Heart left ventricle (tissue), 13 donors: Measurements from ENCODE around the gene PRR4.

Experiments
- POLR2A ChIP-seq, 2 donors: fragments of 450-650 bp; IDR thresholded peaks; one replicate each; pipeline ENCODE4 v1.6.1; 2017; ENCODE audit warnings: antibody characterized with exemption in 2 of 2, mild to moderate bottlenecking in 2 of 2, moderate library complexity in 2 of 2
- TF ChIP-seq, protein P1 (sequence below), 12 donors: fragments of 200-600 bp; sonication (generic) in 4 of 12; IDR thresholded peaks; one replicate each; pipeline versions ENCODE4 v1.5.0 to v1.8.0; 2018 to 2022; ENCODE audit warnings: antibody characterized with exemption in 12 of 12, mild to moderate bottlenecking in 5 of 12
- donor health status: ischemic (EF 13 %, LVEDD 7.1; RV severe dilation, severe dysfunction).
- donor health status: DM: no; HTN: yes; CAD: no.
- donor health status: DM: no; HTN: no; CAD: no.
- donor health status: ischemic (EF 25% LVEDD 6.9; RV normal size, moderate dysfunction).
- donor health status: ischemic (EF 25% LVEDD 5.7; RV mildly dilated, moderate dysfunction).
- donor health status: ischemic (EF 35%, LVEDD 5.7; RV mildly dilated, moderate dysfunction).
- donor health status: nonischemic (EF 11% LVEDD 7.7; RV severe dilation, severe dysfunction).
- donor health status: DM: yes; HTN: yes; CAD: no.
- donor health status: PGD.
- donor health status: ischemic (EF 29% LVEDD 5.4; RV normal size, mild dysfunction).
- donor health status: nonischemic (EF 23%, LVEDD 6.1; RV moderate dilation, normal function).

DNA sequence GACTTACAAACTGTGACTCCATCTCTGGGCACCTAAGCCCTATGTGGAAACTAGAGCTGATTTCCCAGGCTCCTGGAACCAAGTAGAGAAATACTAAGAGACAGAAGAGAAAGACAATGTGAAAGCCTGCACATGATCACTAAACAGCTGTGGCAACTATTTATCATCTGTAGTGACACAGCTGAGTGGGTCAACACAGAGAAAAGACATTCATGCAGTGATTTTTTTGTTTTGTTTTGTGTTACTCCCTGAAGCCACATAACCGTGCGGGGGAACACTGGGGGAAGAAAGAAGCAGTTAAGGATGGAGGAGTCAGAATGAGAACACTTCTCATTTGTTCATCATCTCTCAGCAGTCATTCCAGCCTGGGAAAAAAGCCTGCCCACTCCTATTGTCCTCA lies 1.5 kb downstream of the PRR4 start:
- TF ChIP-seq POLR2A (IDR thresholded peaks at IDR 0.05), result no peak
- TF ChIP-seq, protein P1, sequence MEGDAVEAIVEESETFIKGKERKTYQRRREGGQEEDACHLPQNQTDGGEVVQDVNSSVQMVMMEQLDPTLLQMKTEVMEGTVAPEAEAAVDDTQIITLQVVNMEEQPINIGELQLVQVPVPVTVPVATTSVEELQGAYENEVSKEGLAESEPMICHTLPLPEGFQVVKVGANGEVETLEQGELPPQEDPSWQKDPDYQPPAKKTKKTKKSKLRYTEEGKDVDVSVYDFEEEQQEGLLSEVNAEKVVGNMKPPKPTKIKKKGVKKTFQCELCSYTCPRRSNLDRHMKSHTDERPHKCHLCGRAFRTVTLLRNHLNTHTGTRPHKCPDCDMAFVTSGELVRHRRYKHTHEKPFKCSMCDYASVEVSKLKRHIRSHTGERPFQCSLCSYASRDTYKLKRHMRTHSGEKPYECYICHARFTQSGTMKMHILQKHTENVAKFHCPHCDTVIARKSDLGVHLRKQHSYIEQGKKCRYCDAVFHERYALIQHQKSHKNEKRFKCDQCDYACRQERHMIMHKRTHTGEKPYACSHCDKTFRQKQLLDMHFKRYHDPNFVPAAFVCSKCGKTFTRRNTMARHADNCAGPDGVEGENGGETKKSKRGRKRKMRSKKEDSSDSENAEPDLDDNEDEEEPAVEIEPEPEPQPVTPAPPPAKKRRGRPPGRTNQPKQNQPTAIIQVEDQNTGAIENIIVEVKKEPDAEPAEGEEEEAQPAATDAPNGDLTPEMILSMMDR (IDR thresholded peaks at IDR 0.05), result no peak
